NCI-H2029 treated with DMSO at 0.1 percent for 48 hours (cell line): ENCODE data around the gene SLC12A4.
A peak's percentile ranks its signal among the peaks of the same experiment; 100 is the strongest.
"Not testable (repeated sequence)": the region's sequence is repeated elsewhere in the genome, so short reads cannot be mapped to it uniquely, and the experiment has no call there.

ENCODE experiments used
- DNase-seq: peaks from one replicate; lab custom pipeline; 2025; lab: John Stamatoyannopoulos, UW

The SLC12A4 gene

GRCh38 chr16:67926181-67926750, 42.2 kb downstream of the SLC12A4 start:
- DNase-seq = peak; percentile 71

GRCh38 chr16:67924140-67924906, 44.1 kb downstream of the SLC12A4 start:
- no peak for DNase-seq

- peak; percentile 49 for DNase-seq
Measured at GRCh38 chr16:67923414-67924116, 44.9 kb downstream of the SLC12A4 start.

- DNase-seq = peak; percentile 73
Measured at GRCh38 chr16:67922740-67923139, 45.7 kb downstream of the SLC12A4 start.

- DNase-seq = no peak
Measured at GRCh38 chr16:67922221-67922620, 46.2 kb downstream of the SLC12A4 start.

- no peak for DNase-seq
Measured at GRCh38 chr16:67919622-67920221, 48.7 kb downstream of the SLC12A4 start.

- peak; percentile 34 for DNase-seq
Measured at GRCh38 chr16:67917852-67918236, 50.6 kb downstream of the SLC12A4 start.

- DNase-seq = peak; percentile 27
Measured at GRCh38 chr16:67917140-67917851, 51.1 kb downstream of the SLC12A4 start.

- DNase-seq = peak; percentile 43
Measured at GRCh38 chr16:67915831-67916723, 52.4 kb downstream of the SLC12A4 start.

- not testable (repeated sequence) for DNase-seq
Measured at GRCh38 chr16:67915496-67915769, 53.0 kb downstream of the SLC12A4 start.

- no peak for DNase-seq
Measured at GRCh38 chr16:67914758-67915495, 53.5 kb downstream of the SLC12A4 start.

GRCh38 chr16:67910158-67910557, 58.3 kb downstream of the SLC12A4 start:
- no peak for DNase-seq

GRCh38 chr16:67909056-67909742, 59.2 kb downstream of the SLC12A4 start:
- DNase-seq = no peak

- no peak for DNase-seq
Measured at GRCh38 chr16:67907397-67908180, 60.8 kb downstream of the SLC12A4 start.

GRCh38 chr16:67902831-67903230, 65.6 kb downstream of the SLC12A4 start:
- DNase-seq = no peak

- no peak for DNase-seq
Measured at GRCh38 chr16:67901734-67902133, 66.7 kb downstream of the SLC12A4 start.

- no peak for DNase-seq
Measured at GRCh38 chr16:67897231-67897630, 71.2 kb downstream of the SLC12A4 start.

GRCh38 chr16:67893743-67894399, 74.6 kb downstream of the SLC12A4 start:
- no peak for DNase-seq
